Measurements from ENCODE around the gene TGFB3.

GRCh38 chr14:75977582-75977943, 4.2 kb downstream of the TGFB3 start:
- no peak for TF ChIP-seq SRSF3 (IDR thresholded peaks at IDR 0.05; ENCODE audit: insufficient read depth, low read length)
- no peak for TF ChIP-seq PREB (CRISPR knock-in tag; IDR thresholded peaks at IDR 0.05)
- TF ChIP-seq MAX (CRISPR knock-in tag; IDR thresholded peaks at IDR 0.05) = no peak
- no peak for TF ChIP-seq ARID3A (IDR thresholded peaks at IDR 0.05; ENCODE audit: borderline replicate concordance, low read depth, low read length)
- TF ChIP-seq EZH2 (IDR thresholded peaks at IDR 0.05; ENCODE audit: borderline replicate concordance, low read depth, low read length) = no peak
- TF ChIP-seq CREM (IDR thresholded peaks at IDR 0.05; ENCODE audit: low read depth) = no peak

Measured in K562 (cell line).